HPDE6-E6E7 (cell line): Measurements from ENCODE around the gene ACER2.
A peak's percentile ranks its signal among the peaks of the same experiment; 100 is the strongest.
"Not testable (repeated sequence)": the region's sequence is repeated elsewhere in the genome, so short reads cannot be mapped to it uniquely, and the experiment has no call there.

Source experiments
- DNase-seq: peaks from one replicate; pipeline ENCODE4 v3.0.0; 2011; ENCODE audit warnings: missing footprints; ENCODE audit errors: extremely low spot score

The ACER2 gene

GRCh38 chr9:19409401-19410194 lies 789 bp downstream of the ACER2 start:
- DNase-seq, result peak; percentile 21

- no peak for DNase-seq
These were observed 1.3 kb downstream of the ACER2 start for GRCh38 chr9:19410195-19410503.

- DNase-seq, result no peak
These were observed 1.8 kb downstream of the ACER2 start for GRCh38 chr9:19410594-19410993.

GRCh38 chr9:19411316-19411715 lies 2.5 kb downstream of the ACER2 start:
- no peak for DNase-seq

- not testable (repeated sequence) for DNase-seq
These were observed 4.6 kb downstream of the ACER2 start for GRCh38 chr9:19413456-19413855.

- DNase-seq, result no peak
These were observed 7.3 kb downstream of the ACER2 start for GRCh38 chr9:19416143-19416542.

GRCh38 chr9:19420877-19421276 lies 12.1 kb downstream of the ACER2 start:
- DNase-seq, result no peak

- no peak for DNase-seq
These were observed 14.4 kb downstream of the ACER2 start for GRCh38 chr9:19423163-19423562.

GRCh38 chr9:19424176-19424779 lies 15.5 kb downstream of the ACER2 start:
- no peak for DNase-seq

- no peak for DNase-seq
These were observed 20.8 kb downstream of the ACER2 start for GRCh38 chr9:19429595-19429994.

GRCh38 chr9:19430201-19430760 lies 21.5 kb downstream of the ACER2 start:
- no peak for DNase-seq

GRCh38 chr9:19431361-19432171 lies 22.8 kb downstream of the ACER2 start:
- DNase-seq, result no peak

- DNase-seq, result no peak
These were observed 23.7 kb downstream of the ACER2 start for GRCh38 chr9:19432473-19432872.

- DNase-seq, result not testable (repeated sequence)
These were observed 24.9 kb downstream of the ACER2 start for GRCh38 chr9:19433729-19434128.

- DNase-seq, result no peak
These were observed 31.6 kb downstream of the ACER2 start for GRCh38 chr9:19440376-19440775.

GRCh38 chr9:19440823-19441580 lies 32.2 kb downstream of the ACER2 start:
- DNase-seq, result no peak

GRCh38 chr9:19441730-19442129 lies 32.9 kb downstream of the ACER2 start:
- DNase-seq, result no peak

GRCh38 chr9:19442240-19442639 lies 33.4 kb downstream of the ACER2 start:
- no peak for DNase-seq

GRCh38 chr9:19445452-19445851 lies 36.6 kb downstream of the ACER2 start:
- no peak for DNase-seq

GRCh38 chr9:19446361-19446861 lies 37.6 kb downstream of the ACER2 start:
- DNase-seq, result no peak
